ENCODE results near the gene FOXC1. TPM values are rescaled to one million over a fixed set of nuclear protein-coding genes. Genes with fewer than 3 reads are reported as not detected.
A peak's percentile ranks its signal among the peaks of the same experiment; 100 is the strongest.

Gene FOXC1
- total RNA-seq, 1 donor from 2014 or later = 2.9 TPM

DNA sequence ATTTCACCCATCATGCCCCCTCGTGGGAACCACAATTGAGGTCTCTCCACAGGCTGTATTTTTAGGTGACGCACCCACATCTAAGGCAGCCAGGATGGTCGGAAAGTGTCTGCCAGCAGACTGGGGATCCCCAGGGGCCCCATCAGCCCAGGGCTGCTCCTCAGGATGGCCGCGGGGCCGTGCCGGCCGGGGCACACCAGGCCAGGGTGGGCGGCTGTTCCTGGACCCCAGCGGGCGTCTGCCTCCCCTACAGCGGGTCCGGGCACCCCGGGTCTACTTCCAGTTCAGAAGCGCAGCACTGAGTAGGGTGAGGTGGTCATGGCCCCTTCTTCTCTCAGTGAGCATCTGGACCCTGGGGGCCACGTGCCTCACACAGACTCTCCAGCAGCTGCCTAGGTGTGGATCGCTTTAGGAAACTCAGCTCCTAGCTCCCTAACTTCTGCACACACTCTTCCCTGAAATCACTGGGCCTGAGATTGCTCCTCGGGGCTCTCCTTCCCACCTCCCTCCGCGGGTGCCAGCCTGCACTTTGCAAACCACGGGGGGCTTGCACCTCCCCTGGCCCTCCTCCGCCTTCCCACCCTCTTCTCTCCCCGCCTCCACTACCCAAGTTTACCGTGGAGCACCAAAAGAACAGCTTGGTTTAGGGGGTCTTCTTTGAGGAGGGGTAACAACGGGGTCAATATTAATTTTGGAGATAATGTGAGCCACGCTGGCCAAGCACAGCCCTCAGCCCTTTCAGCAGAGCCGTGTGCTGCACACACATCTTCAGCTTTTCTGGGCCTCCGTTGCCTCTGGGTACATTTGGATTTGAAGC lies 14.2 kb upstream of the FOXC1 start:
- Mint-ChIP-seq H3K36me3 (ENCODE audit: low read depth, unreplicated experiment) (no peaks in the 10 kb centered on the region), H3K4me1 (ENCODE audit: low read depth, unreplicated experiment) (peaks cover 4% of the 10 kb centered on the region), H3K27ac (ENCODE audit: unreplicated experiment) (no peak overlapping the region), H3K4me3 (ENCODE audit: unreplicated experiment) (no peak overlapping the region), H3K27me3 (ENCODE audit: low read depth, unreplicated experiment) (peaks cover 43% of the 10 kb centered on the region), H3K9me3 (ENCODE audit: unreplicated experiment) (no peaks in the 10 kb centered on the region)
- FAIRE-seq (no peak), DNase-seq (ENCODE audit: low read depth) (no peak)
- Histone ChIP-seq H3K4me1 (ENCODE audit: insufficient read depth, low read length) (no peaks in the 10 kb centered on the region), H4K20me1 (ENCODE audit: insufficient read depth, low read length) (no peaks in the 10 kb centered on the region), H3K4me2 (ENCODE audit: low read length) (peak overlapping the region; percentile 64), H3K9me3 (ENCODE audit: insufficient read depth, low read depth, low read length) (no peaks in the 10 kb centered on the region), H3K4me3 (ENCODE audit: insufficient read depth, low read depth, low read length) (no peak overlapping the region), H2AFZ (ENCODE audit: low read depth, low read length) (peak overlapping the region; percentile 45), H3K27ac (ENCODE audit: low read depth, low read length) (no peak overlapping the region), H3K36me3 (ENCODE audit: insufficient read depth, low read length) (no peaks in the 10 kb centered on the region), H3K9ac (ENCODE audit: low read length) (no peak overlapping the region), H3K27me3 (ENCODE audit: insufficient read depth, low read length) (peaks cover 27% of the 10 kb centered on the region), H3K79me2 (ENCODE audit: insufficient read depth, low read length) (no peaks in the 10 kb centered on the region)
- TF ChIP-seq EZH2 (IDR thresholded peaks at IDR 0.05; ENCODE audit: insufficient read depth, low read length) = no peak
- TF ChIP-seq, protein P1, sequence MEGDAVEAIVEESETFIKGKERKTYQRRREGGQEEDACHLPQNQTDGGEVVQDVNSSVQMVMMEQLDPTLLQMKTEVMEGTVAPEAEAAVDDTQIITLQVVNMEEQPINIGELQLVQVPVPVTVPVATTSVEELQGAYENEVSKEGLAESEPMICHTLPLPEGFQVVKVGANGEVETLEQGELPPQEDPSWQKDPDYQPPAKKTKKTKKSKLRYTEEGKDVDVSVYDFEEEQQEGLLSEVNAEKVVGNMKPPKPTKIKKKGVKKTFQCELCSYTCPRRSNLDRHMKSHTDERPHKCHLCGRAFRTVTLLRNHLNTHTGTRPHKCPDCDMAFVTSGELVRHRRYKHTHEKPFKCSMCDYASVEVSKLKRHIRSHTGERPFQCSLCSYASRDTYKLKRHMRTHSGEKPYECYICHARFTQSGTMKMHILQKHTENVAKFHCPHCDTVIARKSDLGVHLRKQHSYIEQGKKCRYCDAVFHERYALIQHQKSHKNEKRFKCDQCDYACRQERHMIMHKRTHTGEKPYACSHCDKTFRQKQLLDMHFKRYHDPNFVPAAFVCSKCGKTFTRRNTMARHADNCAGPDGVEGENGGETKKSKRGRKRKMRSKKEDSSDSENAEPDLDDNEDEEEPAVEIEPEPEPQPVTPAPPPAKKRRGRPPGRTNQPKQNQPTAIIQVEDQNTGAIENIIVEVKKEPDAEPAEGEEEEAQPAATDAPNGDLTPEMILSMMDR (IDR thresholded peaks at IDR 0.05; ENCODE audit: insufficient read depth, low read depth, low read length) = no peak

DNA sequence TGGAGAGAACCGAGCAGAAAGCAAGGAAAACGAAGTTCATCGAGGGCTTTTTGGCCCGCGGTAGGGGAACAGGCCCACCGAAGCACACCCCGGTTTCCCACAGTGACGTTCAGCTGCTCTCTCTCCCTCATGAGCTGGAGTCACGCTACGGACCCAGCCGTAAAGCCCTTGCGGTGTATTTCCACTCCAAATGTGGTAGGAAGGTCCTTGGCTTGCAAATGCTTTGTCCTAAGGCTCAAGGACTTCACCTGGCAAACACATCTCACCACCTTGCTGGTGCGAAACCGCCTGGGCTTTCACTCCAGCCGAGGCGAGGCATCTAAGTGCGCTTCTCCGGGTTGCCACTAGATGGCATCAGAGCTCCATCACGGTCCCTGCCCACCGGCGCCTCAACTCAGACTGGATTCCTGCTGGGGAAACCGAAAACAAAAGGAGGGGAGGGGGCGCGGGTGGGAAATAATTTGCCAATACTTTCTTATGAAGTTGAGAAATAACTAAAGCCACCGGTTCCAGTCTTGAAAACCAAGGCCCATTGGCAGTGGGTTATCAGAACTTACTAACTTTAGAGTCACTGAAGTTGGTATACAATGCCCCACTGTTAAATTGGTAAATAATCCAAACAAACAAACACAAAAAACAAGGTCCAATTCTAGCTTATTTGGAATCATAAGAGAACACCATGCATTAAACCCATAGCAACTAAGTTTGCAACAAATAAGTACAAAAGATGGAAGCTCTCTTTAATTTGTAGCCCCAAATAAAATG lies 13.4 kb upstream of the FOXC1 start:
- Histone ChIP-seq H3K4me1 (ENCODE audit: insufficient read depth, low read length) (no peaks in the 10 kb centered on the region), H3K9me3 (ENCODE audit: insufficient read depth, low read depth, low read length) (no peaks in the 10 kb centered on the region), H3K27ac (ENCODE audit: low read depth, low read length) (no peak overlapping the region), H3K27me3 (ENCODE audit: insufficient read depth, low read length) (peaks cover 35% of the 10 kb centered on the region), H3K9ac (ENCODE audit: low read length) (no peak overlapping the region), H3K79me2 (ENCODE audit: insufficient read depth, low read length) (no peaks in the 10 kb centered on the region), H3K36me3 (ENCODE audit: insufficient read depth, low read length) (no peaks in the 10 kb centered on the region), H3K4me3 (ENCODE audit: insufficient read depth, low read depth, low read length) (no peak overlapping the region), H3K4me2 (ENCODE audit: low read length) (peak overlapping the region; percentile 64), H4K20me1 (ENCODE audit: insufficient read depth, low read length) (no peaks in the 10 kb centered on the region), H2AFZ (ENCODE audit: low read depth, low read length) (peak overlapping the region; percentile 45)
- H3K9me3 Mint-ChIP-seq (ENCODE audit: unreplicated experiment) = no peaks in the 10 kb centered on the region
- H3K27ac Mint-ChIP-seq (ENCODE audit: unreplicated experiment) = no peak overlapping the region
- peaks cover 46% of the 10 kb centered on the region for H3K27me3 Mint-ChIP-seq (ENCODE audit: low read depth, unreplicated experiment)
- H3K4me3 Mint-ChIP-seq (ENCODE audit: unreplicated experiment) = no peak overlapping the region
- no peak for DNase-seq (ENCODE audit: low read depth)
- no peaks in the 10 kb centered on the region for H3K36me3 Mint-ChIP-seq (ENCODE audit: low read depth, unreplicated experiment)
- FAIRE-seq = no peak
- TF ChIP-seq, protein P1 (IDR thresholded peaks at IDR 0.05; ENCODE audit: insufficient read depth, low read depth, low read length) = peak; percentile 71
- no peak for TF ChIP-seq EZH2 (IDR thresholded peaks at IDR 0.05; ENCODE audit: insufficient read depth, low read length)
- peaks cover 4% of the 10 kb centered on the region for H3K4me1 Mint-ChIP-seq (ENCODE audit: low read depth, unreplicated experiment)
